Stimulated activated CD8-positive, alpha-beta memory T cell treated with anti-CD3 and anti-CD28 coated beads, Interleukin-12 subunit alpha, Interleukin-12 subunit beta, amount 100 ng/mL, for 24 hours (primary cell): Measurements from ENCODE around the gene UBE2D2.

ENCODE experiments used
- DNase-seq: peaks from one replicate; pipeline ENCODE4 v3.0.0-alpha.2; 2020; ENCODE audit errors: extremely low read depth

The UBE2D2 gene

DNA sequence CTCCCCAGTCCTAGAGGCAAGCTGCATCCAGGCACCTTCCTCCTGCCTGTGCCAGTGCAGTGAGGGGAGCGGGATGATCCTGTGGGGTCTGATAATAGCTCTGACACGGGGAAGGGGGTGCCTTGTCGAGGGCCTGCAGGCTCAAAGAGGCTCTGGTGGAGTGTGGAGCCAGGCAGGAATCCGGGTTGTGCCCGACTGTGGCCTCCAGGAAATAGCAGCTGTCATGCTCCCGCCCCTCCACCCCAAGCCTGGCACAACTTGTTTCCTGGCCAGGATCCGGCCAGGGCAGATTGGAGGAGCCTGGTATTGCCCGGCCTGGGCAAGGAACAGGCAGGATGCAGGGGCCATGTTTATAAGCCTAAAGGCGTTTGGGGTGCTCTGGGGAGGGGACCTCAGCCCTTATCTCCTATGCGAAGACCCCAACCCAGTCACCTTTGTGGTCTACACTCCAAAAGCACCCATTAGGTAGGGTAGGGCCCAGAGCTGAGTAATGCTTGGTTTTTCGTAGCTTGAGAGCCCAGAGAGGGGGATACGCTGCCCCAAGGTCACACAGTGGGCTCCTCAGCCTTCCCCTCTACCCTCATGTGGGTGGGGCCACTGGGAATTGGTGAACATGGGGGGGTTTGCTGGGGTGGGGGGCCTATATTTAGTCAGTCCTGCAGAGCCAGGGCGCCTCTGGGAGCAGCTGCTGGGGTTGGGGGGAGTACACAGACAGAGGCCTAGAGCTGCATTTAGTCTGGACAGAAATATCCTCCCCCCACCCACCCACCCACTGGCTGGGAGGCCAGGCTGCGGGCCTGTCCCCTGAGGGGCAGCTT lies 99.2 kb downstream of the UBE2D2 start:
- no peak for DNase-seq

DNA sequence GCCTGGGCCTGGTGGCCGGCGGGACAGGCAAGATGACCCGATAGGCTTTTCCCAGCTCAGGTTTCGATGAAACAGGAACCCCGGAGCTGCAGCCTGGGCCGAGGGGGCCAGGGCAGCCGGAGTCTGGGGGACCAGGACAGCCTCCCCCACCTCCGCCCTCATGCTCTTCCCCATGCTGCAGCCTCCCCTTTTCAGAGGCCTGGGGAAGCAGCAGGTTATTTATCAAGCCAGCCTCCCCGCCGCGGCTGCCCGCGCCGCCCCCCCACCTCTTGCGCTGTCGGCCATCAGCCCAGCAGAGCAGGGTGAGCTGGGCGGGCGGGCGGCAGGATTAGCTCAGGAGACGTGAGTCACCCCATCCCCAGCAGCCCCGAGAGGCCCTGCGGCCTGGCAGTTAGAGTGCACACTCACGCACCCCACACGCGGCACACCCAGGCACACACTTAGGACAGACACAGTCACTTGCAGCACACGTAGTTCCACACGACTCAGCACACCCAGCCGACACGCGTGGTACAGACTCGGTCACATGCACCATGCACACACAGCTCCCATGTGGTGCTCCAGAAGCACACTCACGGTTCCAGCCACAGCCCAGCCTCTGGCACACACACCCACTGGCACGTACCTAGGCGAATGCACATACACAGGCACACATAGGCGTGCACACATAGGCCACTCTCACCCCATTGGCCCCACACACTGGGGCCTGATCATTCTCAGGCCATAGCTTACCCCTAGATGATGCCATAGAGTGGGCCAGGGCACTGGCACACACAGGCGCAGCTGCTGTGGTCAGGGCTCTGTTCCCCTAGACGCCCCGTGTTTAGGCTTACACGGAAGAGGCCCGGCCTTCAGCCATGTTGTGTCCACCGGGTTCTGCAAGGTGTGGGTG lies 100.0 kb downstream of the UBE2D2 start:
- DNase-seq, result no peak

DNA sequence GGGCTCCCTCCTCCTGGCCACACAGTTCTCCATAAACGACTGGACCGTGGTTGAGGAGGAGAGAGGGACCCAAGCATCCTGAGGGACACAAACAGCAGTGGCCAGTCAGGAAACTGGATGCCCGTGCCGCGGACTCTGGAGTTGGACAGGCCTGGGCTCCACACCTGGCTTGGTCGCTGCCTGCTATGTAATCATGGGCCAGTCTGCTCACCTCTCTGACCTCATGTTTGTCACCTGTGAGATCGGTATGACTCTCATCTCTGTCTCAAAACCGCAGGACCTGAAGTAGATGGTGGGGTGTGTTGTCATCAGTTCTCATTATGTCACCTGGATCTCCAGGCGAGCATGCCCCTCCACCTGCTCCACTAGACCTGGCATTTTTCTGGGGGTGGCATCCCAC lies 101.5 kb downstream of the UBE2D2 start:
- DNase-seq, result no peak

- no peak for DNase-seq
These were observed 102.3 kb downstream of the UBE2D2 start for GRCh38 chr5:139663207-139664085.

DNA sequence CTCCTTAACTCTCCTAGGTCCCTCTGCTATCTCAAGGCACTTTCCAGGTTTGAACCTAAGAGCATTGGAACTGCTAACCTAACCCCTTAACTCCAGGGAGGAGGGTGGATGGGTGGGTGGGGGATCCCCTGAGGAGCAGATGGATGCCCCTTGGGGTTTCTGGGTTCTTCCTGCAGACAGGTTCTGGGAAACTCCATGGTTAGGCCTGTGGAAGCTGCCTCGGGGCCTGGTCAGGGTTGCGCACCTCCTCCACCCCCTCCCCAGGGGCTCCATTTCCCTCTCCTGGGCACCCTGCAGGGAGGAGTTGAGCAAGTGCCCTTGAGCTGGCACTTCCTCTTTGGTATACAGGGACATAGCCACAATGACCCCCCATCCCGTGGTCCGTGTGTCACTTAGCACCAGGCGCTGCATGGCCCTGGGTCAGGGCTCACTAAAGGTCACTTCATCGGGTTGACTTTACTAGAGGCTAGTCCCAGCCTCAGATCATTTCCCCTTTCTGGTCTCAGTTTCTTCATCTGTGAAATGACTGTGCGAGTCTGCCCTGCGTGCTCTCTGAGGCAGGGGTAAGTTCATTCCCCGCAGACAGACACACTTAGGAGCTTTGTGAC lies 103.1 kb downstream of the UBE2D2 start:
- DNase-seq, result no peak

- DNase-seq, result no peak
These were observed 103.7 kb downstream of the UBE2D2 start for GRCh38 chr5:139664727-139665351.

GRCh38 chr5:139665626-139666025 lies 104.5 kb downstream of the UBE2D2 start:
- no peak for DNase-seq

DNA sequence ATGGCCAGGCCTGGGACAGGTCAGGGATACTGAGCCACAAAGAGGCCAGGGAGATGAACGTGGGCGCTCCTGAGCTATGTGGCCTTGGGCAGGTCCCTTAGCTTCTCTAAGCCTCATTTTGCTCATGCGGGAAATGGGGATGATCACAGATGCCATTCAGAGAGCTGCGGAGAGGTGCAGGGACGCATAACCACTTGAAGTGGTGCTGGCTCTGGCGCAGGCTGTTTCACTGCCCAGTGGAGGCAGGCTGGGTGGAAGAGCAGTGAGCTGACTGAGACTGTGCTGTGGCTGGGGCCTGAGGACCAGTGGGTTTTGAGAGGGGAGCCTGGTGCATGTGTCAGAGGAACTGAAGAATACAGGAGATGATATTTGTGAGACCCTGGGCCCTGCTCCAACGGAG lies 105.4 kb downstream of the UBE2D2 start:
- no peak for DNase-seq

DNA sequence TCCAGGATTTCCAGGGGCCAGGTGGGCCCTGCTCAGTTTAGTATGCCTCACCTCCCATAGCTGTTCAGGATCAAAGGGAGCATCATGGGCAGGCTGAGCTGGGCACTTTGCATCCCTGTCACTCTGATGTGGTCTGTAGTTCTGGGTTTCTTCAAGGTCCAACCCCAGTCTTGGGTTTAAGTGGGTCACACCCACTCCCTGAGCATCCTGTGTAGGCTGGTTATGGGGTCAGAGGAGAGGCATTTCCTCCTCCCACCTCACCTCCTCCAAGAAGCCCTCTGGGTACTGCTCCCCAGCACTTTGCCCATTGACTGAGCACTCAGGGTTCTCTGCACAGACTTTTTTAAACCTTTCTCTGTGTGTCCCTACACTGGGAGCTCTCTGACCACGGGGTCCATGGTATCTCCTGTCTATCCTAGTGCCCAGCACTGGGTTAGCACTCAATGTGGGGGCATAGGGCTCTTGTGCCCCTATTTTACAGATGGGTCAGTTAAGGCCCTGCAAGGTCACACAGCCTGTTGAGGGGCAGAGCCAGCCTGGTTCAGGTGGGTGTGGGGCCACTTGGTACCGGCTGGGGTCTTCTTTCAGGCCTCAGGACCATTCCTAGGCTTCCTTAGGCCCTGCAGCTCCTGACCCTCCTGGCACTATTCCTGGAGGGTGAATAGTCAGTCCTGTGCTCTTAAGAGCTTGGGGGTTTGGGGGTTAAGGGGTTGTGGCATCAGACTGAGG lies 106.0 kb downstream of the UBE2D2 start:
- no peak for DNase-seq

DNA sequence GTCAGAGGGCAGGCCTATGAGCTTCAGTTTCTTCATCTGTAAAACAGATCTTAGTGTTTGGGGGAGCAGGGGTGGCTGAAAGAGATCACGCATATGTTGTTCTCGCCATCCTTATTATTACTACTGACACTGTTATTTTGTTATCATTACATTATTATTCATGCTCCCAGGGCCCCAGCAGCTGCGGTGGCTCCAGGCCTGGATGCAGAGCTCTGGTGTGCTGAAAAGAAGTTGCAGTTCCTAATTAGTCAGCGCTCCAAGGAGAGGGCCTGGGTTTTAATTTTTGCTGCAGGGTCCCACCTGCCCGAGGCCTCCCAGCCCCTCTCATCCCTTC lies 106.6 kb downstream of the UBE2D2 start:
- DNase-seq, result no peak

- no peak for DNase-seq
These were observed 107.1 kb downstream of the UBE2D2 start for GRCh38 chr5:139668064-139668880.

- no peak for DNase-seq
These were observed 108.0 kb downstream of the UBE2D2 start for GRCh38 chr5:139668924-139669661.

- no peak for DNase-seq
These were observed 108.7 kb downstream of the UBE2D2 start for GRCh38 chr5:139669662-139670368.

DNA sequence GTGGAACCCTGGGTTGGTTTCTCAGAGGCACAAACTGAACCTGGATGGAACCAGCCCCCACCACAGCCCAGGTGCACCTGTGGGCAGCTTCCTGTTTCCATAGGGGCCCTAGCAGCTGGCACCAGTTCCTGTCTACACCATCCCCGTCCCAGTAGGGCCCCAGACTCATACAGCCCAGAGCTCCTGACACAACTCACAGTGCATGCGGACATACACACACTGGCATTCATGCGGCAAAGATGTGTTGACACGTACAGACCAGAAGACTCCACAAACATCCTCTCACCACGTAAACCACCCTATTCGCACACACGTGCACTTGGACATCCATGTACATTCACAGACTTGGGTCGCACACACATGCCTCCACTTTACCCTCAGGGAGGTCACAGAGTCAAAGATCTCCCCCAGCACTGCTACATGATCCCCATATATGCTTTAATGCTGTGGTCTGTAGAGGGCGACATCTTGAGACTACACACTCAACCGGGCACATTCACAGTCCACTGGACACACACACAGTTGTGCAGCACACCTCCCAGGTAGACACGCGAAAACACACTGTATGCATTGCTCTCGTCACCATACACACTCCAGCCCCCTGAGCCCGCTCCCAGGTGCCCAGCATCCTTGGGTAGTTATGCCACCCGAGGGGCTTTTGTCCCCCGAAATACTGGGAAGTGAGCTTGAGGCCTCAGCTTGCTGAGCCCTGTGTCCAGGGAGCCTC lies 109.4 kb downstream of the UBE2D2 start:
- no peak for DNase-seq

GRCh38 chr5:139671096-139671841 lies 110.1 kb downstream of the UBE2D2 start:
- no peak for DNase-seq

GRCh38 chr5:139675213-139675612 lies 114.1 kb downstream of the UBE2D2 start:
- no peak for DNase-seq

GRCh38 chr5:139675825-139676224 lies 114.7 kb downstream of the UBE2D2 start:
- DNase-seq, result no peak
